WI38 (cell line): Measurements from ENCODE around the gene PSMB7.

Experiments
- H3K4me3 ChIP-seq: 2 replicates; pipeline ENCODE4 v1.5.1; 2011; ENCODE audit warnings: low read depth, mild to moderate bottlenecking, control low read depth, low read length
- TF ChIP-seq, protein P1 (sequence below): IDR thresholded peaks from 2 replicates; pipeline ENCODE4 v1.5.1; 2012; ENCODE audit warnings: low read depth, mild to moderate bottlenecking, control low read depth, low read length

Gene PSMB7

DNA sequence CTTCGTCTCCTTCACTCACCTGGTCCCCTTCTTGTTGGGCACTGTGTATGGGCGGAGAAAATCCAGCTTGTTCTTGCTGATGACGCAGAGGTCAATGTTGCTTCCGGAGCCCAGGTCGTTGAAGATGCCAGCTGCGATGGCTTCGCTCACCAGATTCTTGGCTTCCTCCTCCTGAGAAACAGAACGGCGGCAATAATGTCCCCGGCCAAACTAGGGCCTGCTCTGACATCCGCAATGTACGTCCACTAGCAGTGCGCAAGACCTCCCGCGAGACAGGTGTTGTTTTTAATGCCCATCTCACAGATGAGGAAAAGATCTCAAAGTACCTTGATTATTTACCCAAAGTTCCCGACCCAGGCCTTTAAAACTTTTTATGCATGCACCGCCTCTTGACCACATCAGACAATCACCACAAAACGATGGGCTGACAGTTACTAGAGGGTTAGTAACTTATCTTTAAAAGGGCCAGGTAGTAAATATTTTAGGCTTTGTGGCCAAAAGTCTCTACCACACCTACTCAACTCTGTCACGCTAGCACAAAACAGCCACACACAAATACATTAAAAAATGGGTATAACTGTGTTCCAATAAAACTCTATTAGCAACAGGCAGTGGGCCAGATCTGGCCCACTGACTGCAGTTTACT is 58.4 kb downstream of the PSMB7 start:
- TF ChIP-seq, protein P1, sequence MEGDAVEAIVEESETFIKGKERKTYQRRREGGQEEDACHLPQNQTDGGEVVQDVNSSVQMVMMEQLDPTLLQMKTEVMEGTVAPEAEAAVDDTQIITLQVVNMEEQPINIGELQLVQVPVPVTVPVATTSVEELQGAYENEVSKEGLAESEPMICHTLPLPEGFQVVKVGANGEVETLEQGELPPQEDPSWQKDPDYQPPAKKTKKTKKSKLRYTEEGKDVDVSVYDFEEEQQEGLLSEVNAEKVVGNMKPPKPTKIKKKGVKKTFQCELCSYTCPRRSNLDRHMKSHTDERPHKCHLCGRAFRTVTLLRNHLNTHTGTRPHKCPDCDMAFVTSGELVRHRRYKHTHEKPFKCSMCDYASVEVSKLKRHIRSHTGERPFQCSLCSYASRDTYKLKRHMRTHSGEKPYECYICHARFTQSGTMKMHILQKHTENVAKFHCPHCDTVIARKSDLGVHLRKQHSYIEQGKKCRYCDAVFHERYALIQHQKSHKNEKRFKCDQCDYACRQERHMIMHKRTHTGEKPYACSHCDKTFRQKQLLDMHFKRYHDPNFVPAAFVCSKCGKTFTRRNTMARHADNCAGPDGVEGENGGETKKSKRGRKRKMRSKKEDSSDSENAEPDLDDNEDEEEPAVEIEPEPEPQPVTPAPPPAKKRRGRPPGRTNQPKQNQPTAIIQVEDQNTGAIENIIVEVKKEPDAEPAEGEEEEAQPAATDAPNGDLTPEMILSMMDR, result no peak
- H3K4me3 ChIP-seq, result no peak overlapping the region

DNA sequence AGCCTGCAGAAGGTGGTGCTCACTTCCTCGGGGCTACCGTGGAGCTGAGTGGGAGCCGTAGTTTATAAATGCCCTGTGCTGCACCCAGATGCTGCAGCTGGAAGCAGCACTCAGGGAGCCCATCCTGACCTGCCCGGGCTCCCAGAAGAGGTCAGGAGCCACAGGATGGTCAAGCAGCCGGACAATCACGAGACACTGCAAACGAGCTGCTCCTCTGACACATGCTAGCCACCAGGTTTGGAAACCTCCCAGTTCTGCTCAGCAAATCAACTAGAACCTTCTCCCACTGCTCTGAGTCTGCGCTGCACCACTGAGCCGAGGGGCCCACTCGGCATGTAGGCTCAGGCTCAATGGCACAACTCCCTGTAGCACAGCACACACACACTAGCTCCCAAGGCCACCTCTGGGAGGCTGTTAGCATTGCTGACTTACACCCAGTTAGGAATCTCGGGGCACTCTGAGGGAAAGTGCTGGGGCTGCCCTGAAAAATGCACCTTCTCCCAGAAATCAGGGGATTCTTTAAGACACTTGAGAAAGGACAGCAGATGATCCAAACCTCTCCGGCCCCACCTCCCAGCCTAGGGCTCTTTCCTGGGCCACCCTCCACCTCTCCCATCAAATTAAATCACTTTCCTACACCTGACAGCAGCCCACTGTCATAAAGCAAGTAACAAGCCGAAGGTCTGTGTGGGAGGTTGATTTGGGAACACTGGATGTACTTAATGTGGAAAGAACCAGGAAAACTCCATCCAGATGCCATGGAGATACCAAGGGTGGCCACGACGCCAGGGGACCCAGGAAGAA is 59.1 kb downstream of the PSMB7 start:
- TF ChIP-seq, protein P1, result no peak
- no peak overlapping the region for H3K4me3 ChIP-seq

DNA sequence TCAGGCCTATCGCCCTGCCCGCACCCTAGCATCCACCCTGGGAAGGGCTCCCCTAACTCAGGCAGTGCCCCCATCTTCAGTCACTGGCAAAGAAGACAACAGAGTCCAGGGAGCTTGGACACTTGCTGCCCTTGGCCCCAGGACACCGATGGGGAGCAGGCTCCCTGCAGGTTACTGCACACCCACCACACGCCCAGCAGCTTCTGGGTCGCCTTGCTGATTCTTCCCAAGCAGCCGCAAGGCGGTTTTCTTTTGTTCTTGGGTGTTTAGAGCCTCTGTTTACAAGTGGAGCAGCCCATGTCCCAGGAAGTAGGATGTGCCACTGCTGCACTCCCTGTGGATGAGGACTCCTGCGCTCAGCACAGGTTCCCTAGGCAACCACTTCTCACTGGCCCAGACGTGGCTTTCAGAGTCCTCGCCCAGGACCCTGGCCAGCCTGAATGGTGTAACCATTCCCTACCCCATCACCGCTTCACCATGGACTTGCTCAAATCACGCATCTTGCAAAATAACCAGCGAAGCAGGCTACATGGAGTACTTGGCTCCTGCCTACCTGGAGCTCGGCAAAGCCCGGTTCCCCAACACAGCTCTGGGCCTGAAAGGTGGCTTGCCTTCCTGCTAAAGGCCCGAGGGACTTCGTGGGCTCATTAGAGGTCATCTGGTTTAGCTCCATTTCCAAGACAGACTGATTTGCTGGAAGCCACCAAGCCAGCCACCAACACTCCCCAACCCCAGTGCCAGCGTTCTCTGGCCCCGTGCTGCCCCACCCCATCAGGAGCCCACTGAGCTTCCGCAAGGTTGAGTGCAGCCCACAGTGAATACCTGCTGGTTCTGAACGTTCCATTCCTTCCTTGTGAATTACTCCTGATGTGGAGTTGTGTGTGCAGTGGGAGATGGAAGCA is 60.0 kb downstream of the PSMB7 start:
- no peak overlapping the region for H3K4me3 ChIP-seq
- TF ChIP-seq, protein P1, result no peak

DNA sequence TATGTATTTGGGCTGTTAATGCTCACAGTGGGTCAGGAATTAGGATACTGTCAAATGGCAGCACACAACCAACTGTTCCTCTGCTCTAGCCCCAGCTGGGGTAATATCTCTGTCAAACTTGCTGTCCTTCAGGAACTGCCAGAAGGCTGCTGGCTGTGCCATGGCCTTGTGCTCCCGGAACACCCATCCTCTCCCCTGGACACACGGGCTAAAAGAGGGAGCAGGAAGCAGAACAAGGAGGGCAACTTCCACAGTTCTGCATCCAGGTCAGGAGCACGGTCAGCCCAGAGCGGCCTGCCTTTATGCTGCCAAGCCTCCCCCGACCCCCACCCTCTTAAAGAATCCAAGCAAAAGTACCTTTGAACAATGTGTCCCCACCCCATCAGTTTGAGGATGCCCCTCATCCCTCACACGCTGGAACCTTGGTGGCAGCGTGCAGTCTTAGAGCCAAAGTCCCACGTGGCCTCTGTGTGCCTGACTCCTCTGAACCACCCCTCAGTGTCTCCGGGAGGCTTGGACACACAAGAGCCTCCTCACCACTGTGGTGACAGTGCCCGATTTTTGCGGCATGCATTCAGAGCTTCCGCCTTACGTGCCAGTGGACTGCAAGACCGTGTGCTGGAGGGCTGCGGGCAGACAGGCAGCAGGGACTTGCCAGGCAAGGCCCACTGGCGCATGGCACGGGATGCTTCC is 60.8 kb downstream of the PSMB7 start:
- H3K4me3 ChIP-seq, result no peak overlapping the region
- TF ChIP-seq, protein P1, result no peak

DNA sequence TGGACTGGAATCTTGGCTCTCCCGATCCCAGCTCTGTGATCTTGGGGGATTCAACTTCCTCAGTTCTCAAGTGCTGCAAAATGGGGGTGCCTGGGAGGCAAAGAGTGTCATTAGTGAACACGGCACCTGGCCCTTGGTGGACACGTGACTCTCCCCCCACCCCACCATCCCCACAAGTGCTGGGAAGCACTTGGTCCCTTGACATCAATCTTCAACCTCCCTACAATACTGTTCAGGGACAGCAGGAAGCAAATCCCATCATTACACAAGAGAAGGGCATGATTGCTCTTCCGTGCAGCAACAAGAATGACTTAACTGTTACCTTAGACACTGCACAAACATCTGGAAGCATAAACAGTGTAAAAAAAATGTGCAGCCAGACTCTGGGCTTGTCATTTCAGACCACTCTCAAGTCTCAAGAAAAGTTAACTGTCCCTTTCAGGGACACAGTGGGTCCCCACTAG is 61.4 kb downstream of the PSMB7 start:
- TF ChIP-seq, protein P1, result no peak
- H3K4me3 ChIP-seq, result no peak overlapping the region

DNA sequence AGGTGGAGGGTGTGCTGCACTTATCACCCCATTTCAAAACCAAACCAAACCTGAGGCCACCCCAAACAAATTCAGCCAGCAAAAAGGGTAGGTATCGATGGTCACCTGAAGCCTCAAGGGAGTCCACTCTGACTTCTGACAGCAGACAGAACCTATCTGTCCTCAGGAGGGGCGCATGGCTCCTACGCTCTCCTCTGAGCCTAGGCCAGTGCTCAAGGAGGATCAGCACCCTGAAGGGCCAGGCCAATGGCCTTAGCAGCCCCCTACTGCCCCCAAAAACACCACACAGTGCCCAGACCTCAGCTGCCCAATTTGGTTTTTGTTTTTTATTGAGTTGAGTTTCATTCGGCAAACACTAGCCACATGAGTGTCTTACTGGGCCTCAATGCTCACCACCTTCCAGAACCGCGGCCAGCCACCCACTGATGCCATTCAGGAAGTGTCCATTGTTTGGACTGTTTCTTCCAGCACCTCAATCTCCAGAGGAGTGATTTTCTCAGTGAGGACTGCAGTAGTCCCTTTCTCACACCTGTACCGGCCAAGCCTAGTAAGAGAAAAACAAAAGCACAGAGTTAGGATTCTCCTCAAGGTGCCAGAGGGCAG is 62.0 kb downstream of the PSMB7 start:
- TF ChIP-seq, protein P1, result no peak
- no peak overlapping the region for H3K4me3 ChIP-seq
